Left kidney (tissue), 2 donors: Measurements from ENCODE around the gene CLEC4M. TPM values are rescaled to one million over a fixed set of nuclear protein-coding genes. Genes with fewer than 3 reads are reported as not detected.
"Not testable (repeated sequence)": the region's sequence is repeated elsewhere in the genome, so short reads cannot be mapped to it uniquely, and the experiment has no call there.

Experiments used
- DNase-seq: peaks from one replicate; pipeline ENCODE4 v3.0.0-alpha.2; 2013
- polyA plus RNA-seq: library from polyadenylated mRNA; unstranded; fragments of 120-200 nt; gene quantifications from one replicate; pipeline ENCODE4 v1.2.1, GENCODE V29; 2013; ENCODE audit not compliant: insufficient read length

CLEC4M gene
- polyA plus RNA-seq, 1 donor: 1.8 TPM

DNA sequence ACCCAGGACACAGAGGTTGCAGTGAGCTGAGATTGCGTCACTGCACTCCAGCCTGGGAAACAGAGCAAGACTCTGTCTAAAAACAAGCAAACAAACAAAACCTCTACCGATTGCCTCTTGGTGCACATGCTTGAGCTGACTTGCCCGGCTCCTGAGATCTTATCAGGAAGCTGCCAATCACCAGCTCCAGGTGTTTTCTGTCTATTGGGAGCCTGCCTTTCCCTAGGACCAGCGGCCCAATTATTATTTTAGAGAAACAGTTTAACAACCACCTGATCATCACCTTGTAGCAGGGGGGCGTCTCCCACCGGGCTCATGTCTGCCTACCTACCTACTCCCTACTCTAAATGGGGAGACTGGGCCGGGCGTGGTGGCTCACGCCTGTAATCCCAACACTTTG is 10.8 kb downstream of the CLEC4M start:
- DNase-seq: no peak

DNA sequence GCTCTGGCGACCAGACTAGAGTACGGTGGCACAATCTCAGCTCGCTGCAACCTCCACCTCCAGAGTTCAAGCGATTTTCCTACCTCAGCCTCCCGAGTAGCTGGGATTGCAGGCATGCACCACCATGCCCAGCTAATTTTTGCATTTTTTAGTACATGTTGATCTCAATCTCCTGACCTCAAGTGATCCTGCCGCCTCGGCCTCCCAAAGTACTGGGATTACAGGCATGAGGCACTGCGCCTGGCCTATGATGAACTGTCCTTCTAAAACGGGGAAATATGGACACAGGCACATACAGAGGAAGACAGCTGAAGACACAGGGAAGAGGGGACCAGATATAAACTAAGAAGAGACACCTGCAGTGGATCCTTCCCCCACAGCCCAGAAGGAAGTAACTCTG is 12.7 kb downstream of the CLEC4M start:
- DNase-seq: no peak

DNA sequence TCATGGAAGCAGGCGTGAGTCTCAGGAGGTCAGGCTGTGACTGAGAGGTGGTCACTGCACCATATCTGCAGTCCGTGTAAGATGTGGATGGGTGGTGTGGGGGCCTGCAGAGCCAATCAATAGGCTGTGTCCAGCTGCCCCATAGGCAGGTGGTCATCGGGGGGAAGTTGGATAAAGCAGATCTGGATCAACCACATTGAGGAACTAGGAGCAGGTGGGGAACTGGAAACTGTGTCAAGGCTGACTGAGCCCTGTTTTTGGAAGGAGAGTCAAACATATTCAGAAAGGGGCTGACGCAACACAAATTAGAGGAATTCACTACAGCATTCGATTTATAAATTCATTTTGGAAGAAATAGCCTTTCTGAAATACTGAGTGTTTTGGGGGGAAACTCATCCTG is 15.0 kb downstream of the CLEC4M start:
- DNase-seq: no peak

DNA sequence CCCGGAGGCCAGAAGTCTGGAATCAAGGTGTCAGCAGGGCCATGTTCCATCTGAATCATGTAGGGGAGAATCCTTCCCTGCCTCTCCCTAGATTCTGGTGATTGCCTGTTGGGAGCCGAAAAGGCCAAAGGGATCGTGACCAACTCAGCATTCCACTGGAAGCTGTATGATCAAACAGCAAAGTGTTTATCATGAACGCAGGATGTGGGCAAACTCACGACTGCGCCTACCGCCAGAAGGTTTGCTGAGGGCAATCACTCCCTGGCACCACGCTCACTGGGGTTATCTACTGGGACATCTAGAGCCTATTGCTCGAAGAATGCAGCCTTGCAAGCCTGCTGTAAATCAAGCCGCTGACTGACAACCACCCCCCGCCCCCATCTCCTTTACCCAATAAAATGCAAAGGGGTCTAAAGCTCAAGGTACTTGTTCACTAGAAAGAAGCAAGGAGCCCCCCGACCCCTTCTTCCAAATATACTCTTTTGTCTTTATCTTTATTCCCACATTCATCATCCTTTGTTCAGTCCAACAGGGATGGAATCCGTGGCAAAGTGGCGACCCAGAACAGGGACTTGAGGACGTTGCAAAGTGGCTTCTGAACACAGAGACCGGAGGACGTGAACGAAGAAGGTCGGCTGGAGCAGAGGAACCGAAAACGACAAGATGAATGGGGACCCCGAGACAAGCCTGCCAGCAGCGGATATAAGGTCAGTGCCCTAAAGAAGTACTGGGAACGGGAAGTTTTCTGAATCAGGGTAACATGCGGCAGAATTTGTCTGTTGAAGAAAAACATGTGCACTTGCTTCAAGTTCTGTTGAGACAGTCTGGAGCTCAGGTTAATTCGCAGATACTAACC is 16.8 kb downstream of the CLEC4M start:
- no peak for DNase-seq

DNA sequence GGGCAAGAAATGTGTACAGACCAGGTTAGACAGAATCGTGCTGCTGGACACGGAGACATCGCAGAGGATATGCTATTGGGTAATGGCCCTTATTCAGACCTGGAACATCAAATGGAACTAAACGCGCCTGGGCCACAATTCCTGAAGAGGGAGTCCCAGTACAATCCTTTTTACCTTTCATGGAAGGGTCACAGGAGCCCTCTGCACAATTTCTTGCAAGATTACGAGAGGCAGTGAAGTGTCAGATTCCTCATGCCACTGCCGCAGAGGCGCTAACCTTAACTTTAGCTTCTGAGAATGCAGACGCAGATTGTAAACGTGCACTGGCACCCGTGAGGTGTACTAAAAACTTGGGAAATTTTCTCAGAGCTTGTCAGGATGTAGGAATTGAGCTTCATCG is 18.1 kb downstream of the CLEC4M start:
- no peak for DNase-seq

DNA sequence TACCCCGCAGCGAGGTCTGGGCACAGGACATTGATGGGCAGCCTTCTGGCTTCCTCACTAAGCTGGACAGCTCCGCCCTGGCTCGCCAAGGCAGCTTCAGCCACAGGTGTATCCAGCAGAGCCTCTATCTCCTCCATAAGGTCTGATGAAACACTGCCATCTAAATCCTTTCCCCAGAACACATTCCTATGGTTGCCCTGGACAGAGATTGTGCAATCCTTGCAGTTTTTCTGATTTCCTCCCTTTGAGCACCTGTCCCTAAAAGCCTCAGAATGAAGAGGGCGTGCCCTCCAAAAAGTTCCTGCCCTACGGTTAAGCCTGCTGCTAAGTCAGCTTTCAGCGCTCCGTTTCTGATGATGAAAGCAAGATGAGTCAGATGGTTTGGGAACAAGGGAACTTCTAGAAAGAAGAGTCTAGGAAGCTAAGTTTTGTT is 21.0 kb downstream of the CLEC4M start:
- DNase-seq: no peak

DNA sequence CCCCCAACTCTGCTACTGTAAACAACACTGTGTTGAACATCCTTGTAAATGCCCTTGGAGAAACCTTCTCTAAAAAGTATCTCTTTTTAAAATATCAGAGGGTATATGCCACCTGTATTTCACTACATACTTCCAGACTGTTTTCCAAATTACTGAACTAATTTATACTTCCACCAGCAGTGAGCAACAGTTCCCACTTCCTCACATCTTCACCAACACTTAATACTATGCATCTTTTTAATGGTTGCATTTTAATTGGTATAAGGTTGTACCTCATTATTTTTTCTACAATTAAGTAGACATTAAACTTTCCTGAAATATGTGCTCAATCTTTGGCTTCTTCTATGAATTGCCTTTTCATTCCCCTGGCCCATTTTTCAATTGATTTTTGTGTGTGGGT is 21.8 kb downstream of the CLEC4M start:
- DNase-seq: no peak

DNA sequence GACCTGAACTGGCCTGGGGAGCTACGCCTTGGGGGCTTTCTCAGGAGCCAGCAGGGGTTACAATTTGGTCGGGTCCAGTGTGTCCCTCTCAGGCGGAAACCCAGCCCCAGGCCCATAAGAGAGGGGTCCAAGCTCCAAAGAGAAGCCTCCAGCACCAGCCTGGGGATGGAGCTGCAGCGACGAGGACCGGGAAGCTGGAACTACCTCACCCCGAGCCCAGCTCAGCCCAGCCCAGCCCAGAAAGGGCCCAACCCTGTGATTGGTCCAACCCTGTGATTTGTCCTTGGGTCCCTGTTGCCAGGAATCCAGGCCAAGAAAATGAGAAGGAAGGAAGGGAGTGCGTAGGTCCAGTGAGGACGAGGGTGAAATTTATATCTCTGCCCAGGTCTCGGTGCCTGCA is 24.1 kb downstream of the CLEC4M start:
- no peak for DNase-seq

DNA sequence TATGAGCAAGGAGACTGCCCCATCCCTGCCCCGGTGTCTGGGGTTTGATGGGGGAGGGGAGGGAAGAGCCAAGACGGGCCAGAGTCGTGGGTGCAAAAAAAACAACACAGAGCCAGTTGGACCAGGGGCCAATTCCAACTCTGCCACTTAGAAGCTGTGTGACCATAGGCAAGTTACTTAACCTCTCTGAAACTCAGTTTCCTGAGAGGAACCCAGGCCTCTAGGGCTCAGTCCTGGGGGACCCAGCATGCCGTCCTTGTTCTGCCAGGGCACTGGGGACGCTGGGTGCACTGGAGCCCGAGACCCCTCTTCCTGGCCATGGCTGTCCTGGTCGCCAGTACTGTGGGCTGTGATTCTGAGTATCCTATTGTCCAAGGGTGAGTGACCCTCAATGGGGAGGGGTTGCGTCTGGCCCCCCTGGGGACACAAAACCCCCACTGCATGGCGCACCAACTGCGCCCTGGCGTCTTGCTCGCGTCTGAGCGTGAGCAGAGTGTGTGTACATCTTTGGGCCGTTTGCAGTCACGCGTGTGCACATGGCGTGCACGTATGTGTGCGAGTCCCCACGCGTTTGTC is 24.6 kb downstream of the CLEC4M start:
- DNase-seq: no peak

DNA sequence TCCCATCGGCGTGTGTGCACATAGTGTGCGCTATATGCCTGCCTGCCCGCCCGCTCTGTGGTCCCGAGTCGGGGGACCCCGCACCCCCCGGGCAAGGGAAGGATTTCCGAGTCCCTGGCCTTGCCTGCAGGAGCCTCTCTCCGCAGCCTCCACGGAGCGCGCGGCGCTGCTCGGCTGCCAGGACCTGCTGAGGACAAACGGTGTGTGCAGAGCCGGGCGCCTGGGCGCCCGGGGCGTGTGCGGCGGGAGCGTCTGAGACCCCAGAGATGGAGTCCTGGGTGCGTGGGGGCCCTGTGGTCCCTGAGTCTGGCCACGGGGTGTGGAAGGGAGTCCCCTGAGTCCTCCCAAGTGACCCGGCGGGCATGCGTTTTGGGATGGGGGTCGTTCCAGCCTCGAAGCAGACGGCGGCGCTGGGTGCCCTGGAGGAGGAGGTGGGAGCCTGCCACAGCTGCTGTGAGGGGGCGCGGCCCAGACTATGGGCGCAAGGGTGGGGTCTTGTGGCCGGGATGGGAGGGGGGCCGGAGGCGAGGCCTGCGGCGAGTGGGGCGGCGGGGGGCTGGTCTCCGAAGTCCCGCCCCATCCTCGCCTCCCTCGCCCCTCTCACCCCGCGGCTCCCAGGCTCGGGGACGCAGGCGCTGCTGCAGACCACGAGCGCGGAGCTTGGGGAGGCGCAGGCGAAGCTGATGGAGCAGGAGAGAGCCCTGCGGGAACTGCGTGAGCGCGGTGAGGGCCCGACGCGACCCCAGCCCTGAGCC is 25.3 kb downstream of the CLEC4M start:
- no peak for DNase-seq

DNA sequence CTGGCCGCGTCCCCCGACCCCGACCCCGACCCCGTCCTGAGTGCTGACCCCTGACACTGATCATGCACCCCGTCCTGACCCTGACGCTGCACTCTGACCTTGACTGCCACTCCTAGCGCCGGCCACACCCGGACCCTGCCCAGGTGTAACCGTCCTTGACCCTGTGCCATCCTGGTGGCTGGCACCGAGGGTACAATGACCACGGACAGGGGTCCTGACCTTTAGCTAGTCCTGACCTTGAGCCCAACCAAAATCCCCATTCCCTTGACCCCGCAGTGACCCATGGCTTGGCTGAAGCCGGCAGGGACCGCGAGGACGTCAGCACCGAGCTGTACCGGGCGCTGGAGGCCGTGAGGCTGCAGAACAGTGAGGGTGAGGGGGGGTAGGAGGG is 25.9 kb downstream of the CLEC4M start:
- no peak for DNase-seq

DNA sequence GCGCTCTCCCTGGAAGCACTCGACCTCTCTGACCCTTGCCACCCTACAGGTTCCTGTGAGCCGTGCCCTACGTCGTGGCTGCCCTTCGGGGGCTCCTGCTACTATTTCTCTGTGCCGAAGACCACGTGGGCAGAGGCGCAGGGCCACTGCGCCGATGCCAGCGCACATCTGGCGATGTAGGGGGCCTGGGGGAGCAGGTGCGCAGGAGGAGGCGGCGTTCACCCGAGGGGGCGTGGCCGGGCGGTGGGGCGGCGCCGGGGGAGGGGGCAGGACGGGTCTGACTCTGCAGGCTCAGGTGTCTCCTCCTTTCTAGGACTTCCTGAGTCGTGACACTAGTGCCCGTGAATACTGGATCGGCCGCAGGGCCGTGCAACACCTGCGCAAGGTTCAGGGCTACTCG is 26.4 kb downstream of the CLEC4M start:
- DNase-seq: no peak

DNA sequence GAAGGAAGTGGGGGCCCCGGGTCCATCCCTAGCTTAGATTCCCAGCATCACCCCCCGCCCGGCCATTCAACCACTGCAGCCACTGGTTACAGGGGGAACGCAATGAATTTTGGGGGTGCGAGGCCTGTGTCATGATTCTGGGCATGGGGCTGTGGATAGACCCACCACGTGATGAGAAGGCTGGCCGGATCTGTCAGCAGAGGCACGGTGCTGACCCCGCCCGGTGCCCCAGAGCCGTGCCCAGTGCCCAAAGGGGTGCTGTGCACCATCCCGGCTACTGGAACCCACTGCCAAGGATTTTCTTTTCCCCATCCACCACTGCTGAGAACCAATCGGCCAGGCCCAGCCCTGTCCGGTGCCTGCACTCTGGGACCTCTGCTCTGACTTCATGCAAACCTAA is 27.4 kb downstream of the CLEC4M start:
- DNase-seq: no peak

DNA sequence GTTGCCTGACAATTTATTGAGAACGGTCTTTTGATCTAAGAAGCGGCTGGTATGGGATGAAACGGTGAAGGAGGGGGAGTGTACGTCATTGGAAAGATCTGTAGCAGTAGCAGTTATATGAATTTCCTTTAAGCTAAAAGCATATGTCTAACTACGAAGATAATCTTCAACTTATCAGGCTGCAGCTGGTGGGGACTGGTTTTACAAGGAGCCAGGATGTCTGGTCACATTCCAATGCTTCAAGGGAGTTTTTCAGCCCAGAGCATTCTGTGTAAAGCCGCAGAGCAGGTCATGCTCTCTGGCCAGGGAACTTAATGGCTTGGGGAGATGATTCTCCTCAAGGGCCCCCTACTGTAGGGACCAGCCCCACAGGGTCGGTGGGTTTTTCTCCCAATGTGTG is 29.2 kb downstream of the CLEC4M start:
- DNase-seq: peak; percentile 64

DNA sequence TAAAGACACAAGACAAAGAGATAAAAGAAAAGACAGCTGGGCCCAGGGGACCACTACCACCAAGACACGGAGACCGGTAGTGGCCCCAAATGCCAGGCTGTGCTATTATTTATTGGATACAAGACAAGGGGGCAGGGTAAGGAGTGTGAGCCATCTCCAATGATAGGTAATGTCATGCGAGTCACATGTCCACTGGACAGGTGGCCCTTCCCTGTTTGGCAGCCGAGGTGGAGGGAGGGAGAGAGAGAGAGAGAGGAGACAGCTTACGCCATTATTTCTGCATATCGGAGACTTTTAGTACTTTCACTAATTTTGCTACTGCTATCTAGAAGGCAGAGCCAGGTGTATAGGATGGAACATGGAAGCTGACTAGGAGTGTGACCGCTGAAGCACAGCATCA is 29.7 kb downstream of the CLEC4M start:
- not testable (repeated sequence) for DNase-seq

DNA sequence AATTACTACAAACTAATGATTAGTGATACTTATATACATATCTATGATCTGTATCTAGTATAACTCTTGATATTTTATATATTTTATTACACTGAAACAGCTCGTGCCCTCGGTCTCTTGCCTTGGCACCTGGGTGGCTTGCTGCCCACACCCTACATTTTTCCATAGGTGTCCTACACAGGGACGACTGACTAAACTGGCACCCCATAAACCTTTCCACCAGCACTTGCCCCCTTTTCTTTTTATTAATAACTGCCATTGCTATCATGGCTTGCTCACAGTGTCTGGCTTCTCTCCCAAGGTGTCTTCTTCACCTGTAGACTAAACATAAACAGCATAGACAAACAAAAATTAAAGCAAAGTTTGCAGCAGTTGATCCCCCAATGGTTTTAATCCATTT is 30.4 kb downstream of the CLEC4M start:
- no peak for DNase-seq

DNA sequence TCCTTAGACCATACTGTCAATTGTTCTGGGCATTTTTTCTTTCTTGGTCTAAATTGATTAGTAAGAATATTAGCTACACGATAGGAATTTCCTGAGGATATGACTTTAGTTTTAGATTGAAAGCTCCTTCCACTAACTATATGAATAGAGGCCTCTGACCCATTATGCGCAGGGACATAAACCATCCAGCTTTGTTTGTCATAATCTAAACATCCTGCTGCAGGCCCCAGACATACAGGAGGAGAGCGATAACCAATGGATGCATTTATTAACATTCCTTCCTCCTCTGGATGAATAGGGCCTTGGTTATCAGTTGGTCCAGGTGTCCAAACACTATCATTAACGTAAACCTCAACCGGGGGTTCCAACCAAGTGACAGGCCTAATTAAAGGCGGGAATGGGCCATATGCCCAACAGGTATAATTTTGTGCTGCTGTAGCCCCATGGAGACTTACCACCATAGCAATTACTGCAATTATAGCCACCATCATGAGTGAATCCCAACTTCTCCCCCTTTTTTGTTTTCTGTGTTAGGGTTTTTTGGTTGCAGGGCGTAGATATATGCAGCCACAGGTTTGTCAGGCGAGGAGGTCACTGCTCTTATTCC is 32.6 kb downstream of the CLEC4M start:
- DNase-seq: no peak

DNA sequence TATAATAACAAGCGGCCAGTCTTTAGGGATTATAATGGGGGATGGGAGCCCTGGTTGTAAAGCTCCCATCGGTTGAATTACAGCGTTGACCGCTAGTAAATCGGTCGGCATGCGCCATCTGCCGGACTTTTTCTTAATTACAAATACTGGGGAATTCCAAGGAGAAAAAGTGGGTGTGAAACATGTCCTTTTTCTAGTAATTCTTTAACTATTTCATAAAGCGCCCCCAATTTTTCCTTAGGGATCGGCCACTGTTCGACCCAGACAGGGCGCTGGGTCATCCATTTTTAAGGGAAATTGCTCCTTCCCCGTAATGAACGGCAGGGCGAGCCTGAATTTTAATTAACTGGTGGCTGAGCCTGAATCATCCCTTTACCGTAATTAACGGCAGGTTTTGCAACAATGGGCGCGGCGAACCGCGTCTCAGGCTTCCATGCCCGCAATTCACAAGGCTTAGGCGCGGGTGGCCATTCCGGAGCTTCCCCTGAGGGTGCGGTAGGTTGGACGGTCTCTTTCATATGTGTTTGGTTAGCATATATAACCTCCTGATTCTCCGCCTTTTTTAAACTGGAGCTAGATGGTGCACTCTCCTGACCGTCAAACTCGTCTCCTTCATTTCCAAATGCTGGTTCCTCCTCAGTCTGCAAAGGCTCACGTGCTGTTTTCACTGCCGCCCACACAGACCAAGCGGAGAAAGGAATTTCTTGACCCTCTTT is 36.8 kb downstream of the CLEC4M start:
- DNase-seq: peak; percentile 78

DNA sequence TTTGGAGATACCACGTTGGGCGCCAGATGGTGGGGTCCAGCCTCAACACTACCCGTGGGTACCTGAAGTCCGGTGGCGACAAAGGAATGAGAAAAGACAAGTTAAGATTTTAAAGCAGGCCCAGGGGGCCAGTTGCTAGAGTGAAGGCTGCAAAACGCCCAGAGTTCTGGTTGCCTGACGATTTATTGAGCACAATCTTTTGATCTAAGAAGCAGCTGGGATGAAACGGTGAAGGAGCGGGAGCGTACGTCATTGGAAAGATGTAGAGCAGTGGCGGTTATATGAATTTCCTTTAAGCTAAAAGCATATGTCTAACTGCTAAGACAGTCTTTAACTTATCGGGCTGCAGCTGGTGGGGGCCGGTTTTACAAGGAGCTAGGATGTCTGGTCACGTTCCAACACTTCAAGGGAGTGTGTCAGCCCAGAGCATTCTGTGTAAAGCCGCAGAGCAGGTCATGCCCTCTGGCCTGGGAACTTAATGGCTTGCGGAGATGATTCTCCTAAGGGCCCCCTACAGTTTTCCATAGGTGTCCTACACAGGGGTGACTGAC is 38.1 kb downstream of the CLEC4M start:
- no peak for DNase-seq

DNA sequence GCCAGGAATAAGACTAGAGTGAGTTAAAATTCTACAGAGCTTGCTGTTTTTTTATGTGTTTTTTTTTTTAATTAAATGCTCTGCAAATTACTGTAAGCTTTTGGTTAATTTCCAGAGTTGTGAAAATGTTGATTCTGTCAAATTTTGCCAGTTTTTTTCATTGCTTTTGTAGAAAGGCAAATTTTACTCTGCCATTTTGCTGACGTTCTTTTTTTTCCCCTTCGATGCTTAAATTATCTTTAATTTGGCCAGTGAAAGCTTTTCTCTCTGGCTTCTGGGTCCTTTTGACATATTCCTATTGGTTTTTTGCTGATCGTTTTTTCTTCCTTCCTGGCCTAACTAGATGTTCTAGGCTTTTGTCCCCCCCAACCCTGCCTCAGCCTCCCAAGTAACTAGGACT is 43.2 kb downstream of the CLEC4M start:
- DNase-seq: no peak

DNA sequence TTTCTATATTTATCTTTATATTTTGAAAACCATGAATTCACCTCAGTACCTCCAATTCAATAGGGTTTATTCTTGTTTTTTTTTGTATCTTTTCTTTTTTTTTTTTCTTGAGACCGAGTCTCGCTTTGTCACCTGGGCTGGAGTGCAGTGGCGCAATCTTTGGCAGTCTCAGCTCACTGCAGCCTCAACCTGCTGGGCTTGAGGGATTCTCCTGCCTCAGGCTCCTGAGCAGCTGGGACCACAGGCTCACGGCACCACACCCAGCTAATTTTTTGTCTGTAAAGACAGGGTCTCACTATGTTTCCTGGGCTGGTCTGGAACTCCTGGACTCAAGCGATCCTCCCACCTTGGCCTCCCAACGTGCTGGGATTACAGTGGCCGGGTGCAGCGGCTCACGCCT is 43.8 kb downstream of the CLEC4M start:
- no peak for DNase-seq

DNA sequence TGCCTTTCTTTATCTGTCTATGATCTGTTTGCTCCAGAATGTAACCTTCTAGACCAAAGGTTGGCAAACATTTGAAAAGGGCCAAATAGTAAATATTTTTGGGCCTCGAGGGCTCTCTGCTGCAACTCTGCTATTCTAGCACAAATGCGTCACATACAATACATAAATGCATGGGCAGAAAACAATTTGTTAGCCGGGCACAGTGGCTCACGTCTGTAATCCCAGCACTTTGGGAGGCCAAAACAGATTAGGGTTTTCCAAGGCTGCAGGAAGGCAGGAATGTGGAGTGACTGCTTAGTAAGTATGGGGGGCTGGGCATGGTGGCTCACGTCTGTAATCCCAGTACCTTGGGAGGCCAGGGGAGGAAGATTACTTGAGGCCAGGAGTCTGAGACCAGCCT is 45.1 kb downstream of the CLEC4M start:
- DNase-seq: no peak
